HEK293T (cell line): Measurements from ENCODE around the gene AKT2.

ENCODE experiments used
- CTCF ChIA-PET: fragments of 350-600 bp; formaldehyde crosslinking; extraction: SDS; loops from one replicate; lab custom pipeline; 2021; ENCODE audit warnings: antibody characterized with exemption, inconsistent platforms; lab: Yijun Ruan, JAX
- POLR2A ChIA-PET: fragments of 350-600 bp; formaldehyde crosslinking; extraction: SDS; loops from one replicate; lab custom pipeline; 2020; ENCODE audit warnings: antibody characterized with exemption, inconsistent platforms; lab: Yijun Ruan, JAX
- DNase-seq: peaks from one replicate; pipeline ENCODE4 v3.0.0; 2012; ENCODE audit warnings: mixed read lengths; ENCODE audit errors: extremely low spot score
- ARNT ChIP-seq: fragments of 450-650 bp; IDR thresholded peaks from 2 replicates; pipeline ENCODE4 v1.6.1; 2017; ENCODE audit warnings: mild to moderate bottlenecking
- BHLHE40 ChIP-seq: fragments of 450-650 bp; IDR thresholded peaks from 2 replicates; pipeline ENCODE4 v1.6.1; 2016; ENCODE audit warnings: mild to moderate bottlenecking, moderate library complexity, borderline replicate concordance
- CTBP1 ChIP-seq: fragments of 450-650 bp; IDR thresholded peaks from 2 replicates; pipeline ENCODE4 v1.6.1; 2016; ENCODE audit warnings: borderline replicate concordance
- ELF4 ChIP-seq: fragments of 450-650 bp; IDR thresholded peaks from 2 replicates; pipeline ENCODE4 v1.6.1; 2017; ENCODE audit warnings: antibody characterized with exemption
- FOXA1 ChIP-seq: fragments of 450-650 bp; IDR thresholded peaks from 2 replicates; pipeline ENCODE4 v1.6.1; 2016; ENCODE audit warnings: mild to moderate bottlenecking
- FOXK2 ChIP-seq: fragments of 450-650 bp; IDR thresholded peaks from 2 replicates; pipeline ENCODE4 v1.6.1; 2016; ENCODE audit warnings: mild to moderate bottlenecking
- FOXM1 ChIP-seq: fragments of 450-650 bp; IDR thresholded peaks from 2 replicates; pipeline ENCODE4 v1.6.1; 2017; ENCODE audit warnings: mild to moderate bottlenecking, borderline replicate concordance
- HDGF ChIP-seq: fragments of 450-650 bp; IDR thresholded peaks from 2 replicates; pipeline ENCODE4 v1.6.1; 2017; ENCODE audit warnings: antibody characterized with exemption, borderline replicate concordance
- L3MBTL2 ChIP-seq: fragments of 450-650 bp; conservative IDR thresholded peaks from 2 replicates; pipeline ENCODE4 v1.6.1; 2016; ENCODE audit warnings: mild to moderate bottlenecking
- LEF1 ChIP-seq: fragments of 450-650 bp; IDR thresholded peaks from 2 replicates; pipeline ENCODE4 v1.6.1; 2017; ENCODE audit warnings: mild to moderate bottlenecking, borderline replicate concordance
- NFRKB ChIP-seq: fragments of 450-650 bp; IDR thresholded peaks from 2 replicates; pipeline ENCODE4 v1.6.1; 2016; ENCODE audit warnings: mild to moderate bottlenecking, moderate library complexity
- SP1 ChIP-seq: fragments of 450-650 bp; IDR thresholded peaks from 2 replicates; pipeline ENCODE4 v1.6.1; 2017
- SUZ12 ChIP-seq: fragments of 450-650 bp; IDR thresholded peaks from 2 replicates; pipeline ENCODE4 v1.6.1; 2016; ENCODE audit warnings: mild to moderate bottlenecking
- TARDBP ChIP-seq: fragments of 450-650 bp; IDR thresholded peaks from 2 replicates; pipeline ENCODE4 v1.6.1; 2016
- ZNF384 ChIP-seq: fragments of 450-650 bp; IDR thresholded peaks from 2 replicates; pipeline ENCODE4 v1.6.1; 2016
- TF ChIP-seq, protein P1 (sequence below): fragments of 450-650 bp; IDR thresholded peaks from 2 replicates; pipeline ENCODE4 v1.6.1; 2016

AKT2 gene

DNA sequence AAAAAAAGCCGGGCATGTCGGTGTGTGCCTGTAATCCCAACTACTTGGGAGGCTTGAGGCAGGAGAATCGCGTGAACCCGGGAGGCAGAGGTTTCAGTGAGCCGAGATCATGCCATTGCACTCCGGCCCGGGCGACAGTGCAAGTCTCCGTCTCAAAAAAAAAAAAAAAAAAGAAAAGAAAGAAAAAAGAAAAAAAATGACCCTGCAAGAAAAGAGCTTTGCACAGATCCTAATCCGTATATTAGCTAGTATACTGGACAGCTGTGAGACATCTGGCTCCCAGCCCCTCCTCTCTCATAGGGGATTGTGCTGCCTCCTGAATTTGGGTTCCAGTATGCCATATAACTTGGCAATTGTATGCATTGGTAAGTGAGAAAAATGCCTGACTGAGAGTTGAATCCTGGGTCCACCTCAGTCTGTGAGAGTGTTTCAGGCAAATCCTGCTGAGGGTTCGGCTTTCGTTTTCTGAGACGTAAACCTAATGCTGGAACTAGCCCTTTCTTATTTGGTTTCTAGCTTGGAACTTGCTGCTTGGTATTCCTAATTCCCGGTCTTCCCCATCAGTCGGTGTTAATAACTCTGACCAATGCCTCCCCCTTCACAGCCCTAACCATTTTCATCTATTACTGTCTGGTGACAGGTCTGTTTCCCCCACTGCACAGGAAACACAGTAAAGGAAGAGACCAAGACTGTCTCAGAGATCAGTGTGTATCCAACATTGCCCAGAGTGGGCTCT, 1.3 kb upstream of the AKT2 start:
- 0 out of 2 replicates have a peak, but pooled peaks have one; percentile 40 for TF ChIP-seq ZNF384
- TF ChIP-seq TARDBP: no peak
- TF ChIP-seq ELF4: no peak
- no peak for DNase-seq
- ChIA-PET CTCF (no interaction called here), POLR2A (interaction anchor here (1.3 to 1.8 kb wide), 2 partner anchors 19 to 94 kb away, joined by 3 to 4 read pairs; no protein-coding TSS in a partner anchor)

DNA sequence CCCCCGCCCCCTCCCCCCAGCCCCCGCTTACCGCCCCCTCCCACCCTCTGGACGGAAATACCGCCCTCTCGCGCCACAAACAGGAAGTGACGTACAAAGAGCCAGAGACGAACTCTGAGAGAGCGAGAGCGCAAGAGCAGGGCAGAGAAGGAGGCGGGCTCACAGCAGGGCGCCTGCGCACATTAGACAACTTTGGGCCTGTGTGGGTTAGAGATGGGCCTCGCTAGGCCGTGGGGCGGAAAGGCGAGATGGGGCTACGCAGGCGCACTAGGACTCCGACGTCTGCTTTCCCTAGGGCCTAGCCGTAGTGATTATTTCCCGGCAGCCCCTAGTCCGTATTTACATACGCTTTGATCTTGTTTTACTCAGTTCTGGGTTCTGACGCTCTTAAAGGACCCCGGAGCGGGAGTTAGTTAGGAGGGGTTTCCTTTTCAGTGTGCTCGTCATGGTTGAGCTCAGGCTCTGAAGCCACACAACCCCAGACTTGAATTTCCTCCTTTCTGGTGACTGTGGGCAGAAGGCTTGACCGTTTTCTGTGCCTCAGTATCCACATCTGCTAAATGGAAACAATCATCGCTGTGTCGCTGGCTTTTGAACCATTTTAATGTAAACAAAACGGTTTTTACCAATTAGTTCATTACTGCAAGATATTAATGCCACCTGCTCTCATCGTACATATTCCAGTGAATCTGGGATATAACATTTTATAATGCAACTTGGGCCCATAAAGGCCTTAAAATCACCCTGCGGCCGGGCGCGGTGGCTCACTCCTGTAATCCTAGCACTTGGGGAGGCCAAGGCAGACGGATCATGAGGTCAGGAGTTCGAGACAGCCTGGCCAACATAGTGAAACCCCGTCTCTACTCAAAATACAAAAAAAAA, 449 bp upstream of the AKT2 start:
- ChIA-PET POLR2A (interaction anchor here (0.7 to 1.8 kb wide), 4 partner anchors 20 to 158 kb away, joined by 4 to 5 read pairs (median 5); partner anchors contain the start of genes C19orf47, PLD3 and SERTAD1), CTCF (no interaction called here)
- peak; percentile 99 for DNase-seq
- TF ChIP-seq, protein P1, sequence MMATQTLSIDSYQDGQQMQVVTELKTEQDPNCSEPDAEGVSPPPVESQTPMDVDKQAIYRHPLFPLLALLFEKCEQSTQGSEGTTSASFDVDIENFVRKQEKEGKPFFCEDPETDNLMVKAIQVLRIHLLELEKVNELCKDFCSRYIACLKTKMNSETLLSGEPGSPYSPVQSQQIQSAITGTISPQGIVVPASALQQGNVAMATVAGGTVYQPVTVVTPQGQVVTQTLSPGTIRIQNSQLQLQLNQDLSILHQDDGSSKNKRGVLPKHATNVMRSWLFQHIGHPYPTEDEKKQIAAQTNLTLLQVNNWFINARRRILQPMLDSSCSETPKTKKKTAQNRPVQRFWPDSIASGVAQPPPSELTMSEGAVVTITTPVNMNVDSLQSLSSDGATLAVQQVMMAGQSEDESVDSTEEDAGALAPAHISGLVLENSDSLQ: no peak
- no peak for TF ChIP-seq ARNT
- TF ChIP-seq FOXM1: peak; percentile 78; the same call in 1 of the 2 replicates
- TF ChIP-seq LEF1: peak; percentile 97
- no peak for TF ChIP-seq ELF4

DNA sequence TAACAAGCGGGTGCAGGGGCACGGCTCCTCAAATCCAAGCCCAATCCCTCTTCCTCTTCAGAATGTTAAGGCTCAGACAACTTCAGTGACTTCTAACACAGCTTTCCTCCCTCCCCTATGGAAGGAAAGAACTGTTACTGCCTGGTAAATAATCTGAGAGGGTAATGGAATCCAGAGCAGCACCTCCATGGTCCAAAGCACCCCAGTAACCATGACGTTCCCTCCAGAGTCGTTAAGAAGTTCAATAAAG, 969 bp downstream of the AKT2 start:
- DNase-seq: no peak
- CTCF ChIA-PET: interaction anchor here (1.1 kb wide), 1 partner anchor 144 kb away, joined by 4 read pairs; no protein-coding TSS in a partner anchor
- TF ChIP-seq FOXA1: no peak
- TF ChIP-seq, protein P1: no peak
- no peak for TF ChIP-seq FOXK2
- no peak for TF ChIP-seq NFRKB
- POLR2A ChIA-PET: interaction anchor here (1.5 kb wide), 1 partner anchor 64 kb away, joined by 5 read pairs; the partner anchor contains the start of genes C19orf47 and PLD3

DNA sequence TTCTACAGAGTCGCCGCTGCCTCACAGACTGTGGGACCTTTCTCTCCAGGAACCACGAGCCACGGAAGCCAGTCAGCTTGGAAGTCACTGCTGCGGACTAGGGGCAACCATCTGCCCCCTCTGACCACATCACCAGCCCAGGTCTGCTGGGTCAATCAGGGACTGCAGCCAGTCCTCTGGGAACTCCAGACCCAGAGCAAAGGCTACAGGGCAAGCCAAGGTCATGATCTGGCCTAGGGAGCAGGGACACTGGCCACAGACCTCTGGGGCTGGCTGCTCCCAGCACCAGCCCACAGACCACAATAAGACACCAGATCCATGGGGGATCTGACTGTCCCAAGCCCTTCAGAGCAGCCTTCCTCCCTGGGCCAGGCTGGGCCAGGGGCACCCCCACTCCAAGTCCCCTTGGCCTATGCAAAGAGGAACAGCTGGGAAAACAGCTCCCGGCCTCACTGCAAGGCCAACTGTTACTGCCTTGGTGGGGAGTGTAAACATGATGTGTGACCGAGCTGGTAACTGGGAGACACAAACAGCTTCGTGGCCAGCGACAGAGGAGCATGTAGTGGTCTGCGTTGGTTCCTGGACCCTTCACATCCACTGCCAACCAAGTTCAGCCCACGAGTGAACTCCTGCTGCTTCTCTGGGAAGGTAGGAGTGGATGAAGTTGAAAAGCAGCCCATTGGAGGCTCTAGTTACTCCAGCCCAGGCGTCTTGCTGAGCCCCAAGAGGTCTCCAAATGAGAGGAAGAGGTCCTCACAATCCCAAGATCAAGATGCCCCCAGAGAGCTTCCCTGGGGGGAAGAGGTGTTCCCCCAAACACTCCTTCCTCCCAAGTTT, 1.5 kb downstream of the AKT2 start:
- TF ChIP-seq BHLHE40: no peak
- CTCF ChIA-PET: interaction anchor here (1.1 kb wide), 1 partner anchor 144 kb away, joined by 4 read pairs; no protein-coding TSS in a partner anchor
- POLR2A ChIA-PET: no interaction called here
- DNase-seq: no peak

DNA sequence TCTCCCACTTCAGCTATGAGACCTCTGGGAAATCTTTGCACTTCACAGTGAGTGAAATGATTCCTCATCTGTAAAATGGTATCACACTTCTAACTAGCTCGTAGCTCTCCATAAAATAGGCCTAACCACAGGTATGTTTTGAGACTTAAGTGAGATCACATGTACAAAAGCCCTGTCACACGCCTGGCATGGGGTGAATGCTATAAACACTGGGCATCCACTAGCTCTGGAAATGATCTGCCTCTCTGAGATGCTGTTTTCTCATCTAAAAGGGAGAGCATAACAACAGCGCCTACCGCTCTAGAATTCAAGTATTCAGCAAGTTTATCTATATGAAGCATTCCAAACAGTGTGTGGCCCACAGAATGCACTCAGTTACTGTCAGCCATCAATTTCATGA, 2.2 kb downstream of the AKT2 start:
- POLR2A ChIA-PET: interaction anchor here (1.4 kb wide), 1 partner anchor 65 kb away, joined by 4 read pairs; the partner anchor contains the start of genes C19orf47 and PLD3
- DNase-seq: no peak
- no peak for TF ChIP-seq HDGF
- TF ChIP-seq, protein P1: no peak
- TF ChIP-seq FOXM1: no peak
- TF ChIP-seq TARDBP: no peak
- no peak for TF ChIP-seq SP1
- no peak for TF ChIP-seq ELF4
- TF ChIP-seq ZNF384: no peak
- TF ChIP-seq CTBP1: no peak
- no peak for TF ChIP-seq ARNT
- TF ChIP-seq L3MBTL2: no peak
- no peak for TF ChIP-seq NFRKB
- no peak for TF ChIP-seq FOXK2
- no peak for TF ChIP-seq BHLHE40
- CTCF ChIA-PET: interaction anchor here (1.1 kb wide), 1 partner anchor 143 kb away, joined by 4 read pairs; no protein-coding TSS in a partner anchor

DNA sequence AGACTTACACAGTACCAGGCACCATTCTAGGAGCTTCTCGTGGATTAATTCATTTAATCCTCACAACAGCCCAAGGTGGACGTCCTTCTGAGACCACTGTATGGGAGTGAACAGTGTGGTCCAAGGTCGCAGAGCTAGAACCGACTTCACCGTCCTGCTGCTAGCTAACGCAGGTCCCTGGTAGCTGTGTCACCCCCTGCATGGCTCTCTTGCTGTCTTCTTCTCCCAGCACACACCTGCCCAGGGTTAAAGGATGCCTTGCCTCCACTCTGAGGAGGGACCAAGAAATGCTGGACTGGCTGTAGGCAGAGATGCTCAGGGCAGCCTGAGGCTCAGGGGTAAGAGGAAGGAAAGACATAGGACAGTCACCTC, 3.0 kb downstream of the AKT2 start:
- DNase-seq: no peak
- ChIA-PET CTCF (no interaction called here), POLR2A (interaction anchor here (1.4 kb wide), 1 partner anchor 66 kb away, joined by 4 read pairs; the partner anchor contains the start of genes C19orf47 and PLD3)
- TF ChIP-seq SP1 (no peak), LEF1 (no peak), HDGF (no peak), SUZ12 (no peak), FOXM1 (no peak)
